GM19324 (cell line): ENCODE data around the gene BTNL2.
"Not testable (repeated sequence)": the region's sequence is repeated elsewhere in the genome, so short reads cannot be mapped to it uniquely, and the experiment has no call there.

Source experiments
- ATAC-seq: cut with Tn5 transposase; IDR thresholded peaks from one replicate; pipeline ENCODE4 v1.9.1; 2021; ENCODE audit warnings: mild to moderate bottlenecking, moderate library complexity; ENCODE audit not compliant: unreplicated experiment, low FRiP score

BTNL2 gene

GRCh38 chr6:32406857-32407256 lies at the start of gene BTNL2:
TSS of gene BTNL2 (minus strand) at chr6:32407181. CDS start at chr6:32407123, 58 bp downstream.
- no peak for ATAC-seq

- ATAC-seq = no peak
These were observed 42.2 kb upstream of the BTNL2 start for GRCh38 chr6:32449088-32449736.

- no peak for ATAC-seq
These were observed 41.0 kb upstream of the BTNL2 start for GRCh38 chr6:32447932-32448331.

- ATAC-seq = no peak
These were observed 38.4 kb upstream of the BTNL2 start for GRCh38 chr6:32445321-32445854.

- ATAC-seq = no peak
These were observed 37.5 kb upstream of the BTNL2 start for GRCh38 chr6:32444433-32444832.

- no peak for ATAC-seq
These were observed 36.1 kb upstream of the BTNL2 start for GRCh38 chr6:32442977-32443552.

- ATAC-seq = no peak
These were observed 35.3 kb upstream of the BTNL2 start for GRCh38 chr6:32442243-32442667.

GRCh38 chr6:32439602-32440214 lies 32.7 kb upstream of the BTNL2 start, which contains the start of gene HLA-DRA:
TSS of gene HLA-DRA (plus strand) at chr6:32439887. CDS start at chr6:32439951, 64 bp downstream.
- peak; percentile 66 for ATAC-seq

- no peak for ATAC-seq
These were observed 32.2 kb upstream of the BTNL2 start for GRCh38 chr6:32439139-32439538.

GRCh38 chr6:32436995-32437836 lies 30.2 kb upstream of the BTNL2 start:
- peak; percentile 72 for ATAC-seq

- no peak for ATAC-seq
These were observed 29.2 kb upstream of the BTNL2 start for GRCh38 chr6:32436186-32436585.

GRCh38 chr6:32433950-32434349 lies 27.0 kb upstream of the BTNL2 start:
- not testable (repeated sequence) for ATAC-seq

- no peak for ATAC-seq
These were observed 25.1 kb upstream of the BTNL2 start for GRCh38 chr6:32432050-32432450.

- no peak for ATAC-seq
These were observed 24.2 kb upstream of the BTNL2 start for GRCh38 chr6:32431142-32431541.

GRCh38 chr6:32430179-32430578 lies 23.2 kb upstream of the BTNL2 start:
- no peak for ATAC-seq

GRCh38 chr6:32427934-32428474 lies 21.0 kb upstream of the BTNL2 start:
- no peak for ATAC-seq

- ATAC-seq = no peak
These were observed 20.2 kb upstream of the BTNL2 start for GRCh38 chr6:32427218-32427617.

GRCh38 chr6:32426338-32426737 lies 19.4 kb upstream of the BTNL2 start:
- ATAC-seq = no peak

- ATAC-seq = no peak
These were observed 17.8 kb upstream of the BTNL2 start for GRCh38 chr6:32424589-32425300.

GRCh38 chr6:32416036-32416435 lies 9.1 kb upstream of the BTNL2 start:
- no peak for ATAC-seq
